ENCODE measurements around the gene ZRANB3. TPM values are rescaled to one million over a fixed set of nuclear protein-coding genes. Genes with fewer than 3 reads are reported as not detected.
"Not testable (repeated sequence)": the region's sequence is repeated elsewhere in the genome, so short reads cannot be mapped to it uniquely, and the experiment has no call there.

ZRANB3 gene
- polyA plus RNA-seq, 1 donor (not counting 4 experiments of a cell fraction or from before 2014, with no cell fraction given), result 10.6 TPM

DNA sequence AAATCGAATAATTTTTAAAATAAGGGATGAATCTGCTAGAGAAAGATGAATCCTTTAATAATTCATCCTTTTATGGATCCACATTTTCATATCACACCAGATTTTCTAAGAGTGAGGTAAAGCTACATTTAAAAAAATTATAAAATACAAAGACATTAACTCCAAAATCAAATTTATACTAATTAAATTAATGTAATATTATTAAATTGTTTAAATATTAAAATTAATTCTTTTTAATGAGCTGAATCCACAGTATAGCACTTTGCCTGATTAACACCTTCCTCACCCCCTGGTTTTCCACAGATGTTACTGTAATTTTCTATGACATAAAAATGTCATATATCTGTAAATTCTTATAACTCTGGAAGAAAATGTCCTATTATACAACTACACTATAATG, 26.2 kb downstream of the ZRANB3 start:
- Histone ChIP-seq H4K20me1 (ENCODE audit: control insufficient read depth, extremely low read depth, insufficient read depth, low read length) (no peaks in the 10 kb centered on the region), H2AFZ (ENCODE audit: control insufficient read depth, low read length) (no peak overlapping the region), H3K27me3 (ENCODE audit: control insufficient read depth, extremely low read depth, insufficient read depth, low read length) (no peaks in the 10 kb centered on the region), H3K36me3 (ENCODE audit: control insufficient read depth in 2 of 2, extremely low read depth in 1 of 2, insufficient read depth in 2 of 2, low read length in 2 of 2) (no peaks in the 10 kb centered on the region), H3K79me2 (ENCODE audit: control insufficient read depth, insufficient read depth, low read length) (no peaks in the 10 kb centered on the region), H3K4me1 (ENCODE audit: control insufficient read depth, extremely low read depth, insufficient read depth, low read length) (no peaks in the 10 kb centered on the region), H3K27ac (ENCODE audit: control insufficient read depth, insufficient read depth, low read length) (no peak overlapping the region), H3K4me2 (ENCODE audit: control insufficient read depth, extremely low read depth, insufficient read depth, low read depth, low read length) (no peak overlapping the region), H3K9me1 (ENCODE audit: control insufficient read depth, extremely low read depth, insufficient read depth, low read length) (no peaks in the 10 kb centered on the region), H3K4me3 (ENCODE audit: control insufficient read depth in 2 of 3, extremely low read depth in 1 of 3, insufficient read depth in 2 of 3, low read depth in 1 of 3, low read length in 3 of 3) (no peak overlapping the region), H3K9me3 (ENCODE audit: control insufficient read depth, low read depth, low read length) (no peaks in the 10 kb centered on the region), H3K9ac (ENCODE audit: control insufficient read depth, extremely low read depth, insufficient read depth, low read length) (no peak overlapping the region)
- TF ChIP-seq, protein P1, sequence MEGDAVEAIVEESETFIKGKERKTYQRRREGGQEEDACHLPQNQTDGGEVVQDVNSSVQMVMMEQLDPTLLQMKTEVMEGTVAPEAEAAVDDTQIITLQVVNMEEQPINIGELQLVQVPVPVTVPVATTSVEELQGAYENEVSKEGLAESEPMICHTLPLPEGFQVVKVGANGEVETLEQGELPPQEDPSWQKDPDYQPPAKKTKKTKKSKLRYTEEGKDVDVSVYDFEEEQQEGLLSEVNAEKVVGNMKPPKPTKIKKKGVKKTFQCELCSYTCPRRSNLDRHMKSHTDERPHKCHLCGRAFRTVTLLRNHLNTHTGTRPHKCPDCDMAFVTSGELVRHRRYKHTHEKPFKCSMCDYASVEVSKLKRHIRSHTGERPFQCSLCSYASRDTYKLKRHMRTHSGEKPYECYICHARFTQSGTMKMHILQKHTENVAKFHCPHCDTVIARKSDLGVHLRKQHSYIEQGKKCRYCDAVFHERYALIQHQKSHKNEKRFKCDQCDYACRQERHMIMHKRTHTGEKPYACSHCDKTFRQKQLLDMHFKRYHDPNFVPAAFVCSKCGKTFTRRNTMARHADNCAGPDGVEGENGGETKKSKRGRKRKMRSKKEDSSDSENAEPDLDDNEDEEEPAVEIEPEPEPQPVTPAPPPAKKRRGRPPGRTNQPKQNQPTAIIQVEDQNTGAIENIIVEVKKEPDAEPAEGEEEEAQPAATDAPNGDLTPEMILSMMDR (optimal IDR thresholded peaks at IDR 0.05 in 1 of 3, IDR thresholded peaks at IDR 0.05 in 1 of 3, conservative IDR thresholded peaks at IDR 0.05 in 1 of 3; ENCODE audit: extremely low read depth in 1 of 3, insufficient read depth in 2 of 3, low read length in 3 of 3), result no peak
- TF ChIP-seq EZH2 (IDR thresholded peaks at IDR 0.05; ENCODE audit: low read length), result no peak
- no peak for DNase-seq (ENCODE audit: low read depth, low spot score)
- dilution Hi-C loops (cut with MboI; ENCODE audit: extremely low pct_ligation_motif_present, low sequenced_read_pairs), result no loop called here
- no peak for FAIRE-seq

DNA sequence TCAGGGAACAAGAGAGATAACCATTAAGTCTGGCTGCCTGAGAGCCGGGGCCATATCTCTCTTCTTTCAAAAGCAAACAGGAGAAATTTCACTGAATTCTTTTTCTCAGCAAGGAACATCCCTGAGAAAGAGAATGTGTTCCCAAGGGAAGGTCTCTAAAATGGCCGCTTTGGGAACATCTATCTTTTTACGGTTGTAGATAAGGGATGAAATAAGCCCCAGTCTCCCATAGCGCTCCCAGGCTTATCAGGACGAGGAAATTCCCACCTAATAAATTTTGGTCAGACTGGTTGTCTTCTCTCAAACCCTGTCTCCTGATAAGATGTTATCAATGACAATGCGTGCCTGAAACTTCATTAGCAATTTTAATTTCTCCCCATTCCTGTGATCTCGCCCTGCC, 32.4 kb downstream of the ZRANB3 start:
- H2AFZ ChIP-seq (ENCODE audit: control insufficient read depth, low read length); H4K20me1 ChIP-seq (ENCODE audit: control insufficient read depth, extremely low read depth, insufficient read depth, low read length); H3K9ac ChIP-seq (ENCODE audit: control insufficient read depth, extremely low read depth, insufficient read depth, low read length); H3K4me2 ChIP-seq (ENCODE audit: control insufficient read depth, extremely low read depth, insufficient read depth, low read depth, low read length); H3K9me1 ChIP-seq (ENCODE audit: control insufficient read depth, extremely low read depth, insufficient read depth, low read length); H3K79me2 ChIP-seq (ENCODE audit: control insufficient read depth, insufficient read depth, low read length); DNase-seq (ENCODE audit: low read depth, low spot score); dilution Hi-C loops (cut with MboI; ENCODE audit: extremely low pct_ligation_motif_present, low sequenced_read_pairs); FAIRE-seq; H3K27ac ChIP-seq (ENCODE audit: control insufficient read depth, insufficient read depth, low read length); H3K9me3 ChIP-seq (ENCODE audit: control insufficient read depth, low read depth, low read length); H3K4me3 ChIP-seq (ENCODE audit: control insufficient read depth in 2 of 3, extremely low read depth in 1 of 3, insufficient read depth in 2 of 3, low read depth in 1 of 3, low read length in 3 of 3); H3K36me3 ChIP-seq (ENCODE audit: control insufficient read depth in 2 of 2, extremely low read depth in 1 of 2, insufficient read depth in 2 of 2, low read length in 2 of 2); H3K27me3 ChIP-seq (ENCODE audit: control insufficient read depth, extremely low read depth, insufficient read depth, low read length); H3K4me1 ChIP-seq (ENCODE audit: control insufficient read depth, extremely low read depth, insufficient read depth, low read length): not testable (repeated sequence)

DNA sequence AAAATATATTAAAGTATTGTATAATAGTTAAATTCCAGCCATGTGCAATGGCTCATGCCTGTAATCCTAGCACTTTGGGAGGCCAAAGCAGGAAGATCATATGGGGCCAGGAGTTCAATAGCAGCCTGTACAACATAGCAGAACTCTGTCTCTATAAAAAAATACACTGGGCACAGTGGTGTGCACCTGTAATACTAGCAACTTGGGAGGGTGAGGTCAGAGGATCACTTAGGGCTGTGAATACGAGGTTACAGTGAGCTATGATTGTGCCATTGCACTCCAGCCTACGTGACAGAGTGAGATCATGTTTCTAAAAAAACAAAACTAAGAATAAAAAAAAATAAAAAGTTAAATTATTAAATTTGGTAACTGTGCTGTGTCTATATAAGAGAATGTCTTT, 36.1 kb downstream of the ZRANB3 start:
- Histone ChIP-seq H4K20me1 (ENCODE audit: control insufficient read depth, extremely low read depth, insufficient read depth, low read length) (no peaks in the 10 kb centered on the region), H3K9me1 (ENCODE audit: control insufficient read depth, extremely low read depth, insufficient read depth, low read length) (no peaks in the 10 kb centered on the region), H3K27ac (ENCODE audit: control insufficient read depth, insufficient read depth, low read length) (no peak overlapping the region), H3K79me2 (ENCODE audit: control insufficient read depth, insufficient read depth, low read length) (no peaks in the 10 kb centered on the region), H3K9ac (ENCODE audit: control insufficient read depth, extremely low read depth, insufficient read depth, low read length) (no peak overlapping the region), H3K9me3 (ENCODE audit: control insufficient read depth, low read depth, low read length) (no peaks in the 10 kb centered on the region), H3K36me3 (ENCODE audit: control insufficient read depth in 2 of 2, extremely low read depth in 1 of 2, insufficient read depth in 2 of 2, low read length in 2 of 2) (no peaks in the 10 kb centered on the region), H3K4me3 (ENCODE audit: control insufficient read depth in 2 of 3, extremely low read depth in 1 of 3, insufficient read depth in 2 of 3, low read depth in 1 of 3, low read length in 3 of 3) (no peak overlapping the region), H2AFZ (ENCODE audit: control insufficient read depth, low read length) (no peak overlapping the region), H3K27me3 (ENCODE audit: control insufficient read depth, extremely low read depth, insufficient read depth, low read length) (no peaks in the 10 kb centered on the region), H3K4me2 (ENCODE audit: control insufficient read depth, extremely low read depth, insufficient read depth, low read depth, low read length) (no peak overlapping the region), H3K4me1 (ENCODE audit: control insufficient read depth, extremely low read depth, insufficient read depth, low read length) (no peaks in the 10 kb centered on the region)
- FAIRE-seq (no peak), DNase-seq (ENCODE audit: low read depth, low spot score) (no peak)
- TF ChIP-seq EZH2 (IDR thresholded peaks at IDR 0.05; ENCODE audit: low read length), result no peak
- TF ChIP-seq, protein P1 (optimal IDR thresholded peaks at IDR 0.05 in 1 of 3, IDR thresholded peaks at IDR 0.05 in 1 of 3, conservative IDR thresholded peaks at IDR 0.05 in 1 of 3; ENCODE audit: extremely low read depth in 1 of 3, insufficient read depth in 2 of 3, low read length in 3 of 3), result no peak
- dilution Hi-C loops (cut with MboI; ENCODE audit: extremely low pct_ligation_motif_present, low sequenced_read_pairs), result no loop called here
